DND-41 (cell line): ENCODE results near the gene DACH1.

Experiments
- ATAC-seq: fragments of 200-7000 bp; cut with Tn5 transposase; 3 replicates; pipeline ENCODE4 v1.9.1; 2021; ENCODE audit warnings: low read depth; ENCODE audit not compliant: insufficient read depth
- DNase-seq: peaks from one replicate; pipeline ENCODE4 v3.0.0-alpha.2; 2020
- H2AFZ ChIP-seq: 2 replicates; pipeline ENCODE4 v1.6.0; 2012; ENCODE audit warnings: low read depth, low read length
- H3K27ac ChIP-seq: 2 replicates; pipeline ENCODE4 v1.5.1; 2012; ENCODE audit warnings: low read length, inconsistent platforms
- H3K27me3 ChIP-seq: fragments of 200-600 bp; sonication (generic); 2 replicates; pipeline ENCODE4 v1.6.0; 2012; ENCODE audit warnings: low read length, mild to moderate bottlenecking, inconsistent platforms; ENCODE audit not compliant: insufficient read depth, poor library complexity
- H3K36me3 ChIP-seq: 2 replicates; pipeline ENCODE4 v1.5.1; 2012; ENCODE audit warnings: low read length, inconsistent platforms; ENCODE audit not compliant: insufficient read depth
- H3K4me1 ChIP-seq: 2 replicates; pipeline ENCODE4 v1.5.1; 2012; ENCODE audit warnings: mild to moderate bottlenecking, low read length; ENCODE audit not compliant: insufficient read depth
- H3K4me2 ChIP-seq: 2 replicates; pipeline ENCODE4 v1.6.0; 2012; ENCODE audit warnings: mild to moderate bottlenecking, moderate library complexity, low read length, inconsistent platforms; ENCODE audit not compliant: insufficient read depth
- H3K4me3 ChIP-seq, 2 experiments: fragments of 200-600 bp in 1 of 2; shearing (Covaris generic) in 1 of 2; 2 replicates each; pipeline ENCODE4 v1.5.1; 2012 to 2016; ENCODE audit warnings: inconsistent platforms in 2 of 2, low read length in 2 of 2, mild to moderate bottlenecking in 2 of 2, low read depth in 1 of 2, moderate library complexity in 1 of 2
- H3K79me2 ChIP-seq: 2 replicates; pipeline ENCODE4 v1.6.0; 2012; ENCODE audit warnings: low read length, inconsistent platforms; ENCODE audit not compliant: insufficient read depth
- H3K9ac ChIP-seq: 2 replicates; pipeline ENCODE4 v1.6.0; 2012; ENCODE audit warnings: low read depth, mild to moderate bottlenecking, inconsistent platforms, low read length, moderate library complexity
- H3K9me3 ChIP-seq: 2 replicates; pipeline ENCODE4 v1.5.1; 2012; ENCODE audit warnings: low read length, moderate library complexity, mild to moderate bottlenecking, inconsistent platforms; ENCODE audit not compliant: insufficient read depth, severe bottlenecking
- H4K20me1 ChIP-seq: 2 replicates; pipeline ENCODE4 v1.6.0; 2012; ENCODE audit warnings: low read length; ENCODE audit not compliant: insufficient read depth
- EZH2 ChIP-seq: IDR thresholded peaks from 3 replicates; pipeline ENCODE4 v1.6.1; 2012; ENCODE audit warnings: borderline replicate concordance, low read depth, mild to moderate bottlenecking, moderate library complexity, low read length, inconsistent platforms; ENCODE audit not compliant: severe bottlenecking
- TF ChIP-seq, protein P1 (sequence below): IDR thresholded peaks from 2 replicates; pipeline ENCODE4 v1.5.1; 2012; ENCODE audit warnings: borderline replicate concordance, low read length, moderate library complexity, mild to moderate bottlenecking; ENCODE audit not compliant: poor library complexity, severe bottlenecking; ENCODE audit errors: extremely low read depth

DACH1 gene

DNA sequence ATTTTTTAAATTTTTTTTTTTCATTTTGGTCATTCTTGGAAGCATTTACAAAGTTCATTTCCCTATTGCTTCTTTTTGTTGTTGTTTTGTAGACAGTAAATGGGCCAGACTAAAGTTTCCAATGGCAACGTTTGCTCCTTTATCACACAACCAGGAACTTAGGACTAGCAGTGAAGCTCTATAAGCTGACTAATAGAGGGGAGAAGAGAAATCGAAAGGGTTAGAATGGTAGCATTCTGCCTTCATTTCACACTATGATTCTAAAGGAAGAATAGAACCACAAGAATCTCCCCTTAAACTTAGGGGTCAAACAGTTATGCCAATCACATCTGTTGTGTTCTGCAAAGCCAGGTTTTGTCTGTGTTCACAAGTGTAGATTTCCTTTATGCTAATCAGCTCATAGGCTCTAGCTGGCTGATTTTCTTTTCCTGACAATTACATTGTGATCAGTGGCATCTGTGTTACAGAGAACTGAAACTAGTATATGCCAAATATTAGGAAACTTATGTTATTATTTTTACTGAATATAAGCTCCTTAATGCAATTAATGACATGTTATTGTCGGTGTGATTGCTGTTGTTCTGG, 467.3 kb downstream of the DACH1 start:
- no peak for DNase-seq

DNA sequence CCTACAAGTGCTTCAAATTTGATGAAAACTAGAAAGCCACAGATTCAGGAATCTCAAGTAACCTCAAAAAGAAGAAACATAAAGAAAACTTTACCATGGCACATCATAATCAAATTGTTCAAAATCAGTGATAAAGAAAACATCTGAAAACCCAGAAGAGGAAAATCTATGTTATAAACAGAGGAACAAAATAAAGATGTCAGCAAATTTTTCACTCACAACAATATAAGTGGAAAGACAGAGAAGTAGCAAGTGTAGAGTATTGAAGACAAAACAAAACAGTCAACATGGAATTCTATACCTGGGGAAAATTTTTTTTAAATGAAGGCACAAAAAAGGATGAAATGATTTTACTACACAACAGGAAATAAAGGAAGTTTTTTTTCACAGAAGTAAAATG, 470.9 kb downstream of the DACH1 start:
- DNase-seq (no peak), ATAC-seq (no peak)
- H4K20me1 ChIP-seq = no peaks in the 10 kb centered on the region
- no peak overlapping the region for H2AFZ ChIP-seq
- no peaks in the 10 kb centered on the region for H3K36me3 ChIP-seq
- H3K27ac ChIP-seq = no peak overlapping the region
- no peak overlapping the region for H3K4me3 ChIP-seq
- H3K27me3 ChIP-seq = no peaks in the 10 kb centered on the region
- H3K9ac ChIP-seq = no peak overlapping the region
- no peaks in the 10 kb centered on the region for H3K79me2 ChIP-seq
- no peak overlapping the region for H3K4me2 ChIP-seq
- no peaks in the 10 kb centered on the region for H3K4me1 ChIP-seq
- no peak for TF ChIP-seq EZH2
- TF ChIP-seq, protein P1, sequence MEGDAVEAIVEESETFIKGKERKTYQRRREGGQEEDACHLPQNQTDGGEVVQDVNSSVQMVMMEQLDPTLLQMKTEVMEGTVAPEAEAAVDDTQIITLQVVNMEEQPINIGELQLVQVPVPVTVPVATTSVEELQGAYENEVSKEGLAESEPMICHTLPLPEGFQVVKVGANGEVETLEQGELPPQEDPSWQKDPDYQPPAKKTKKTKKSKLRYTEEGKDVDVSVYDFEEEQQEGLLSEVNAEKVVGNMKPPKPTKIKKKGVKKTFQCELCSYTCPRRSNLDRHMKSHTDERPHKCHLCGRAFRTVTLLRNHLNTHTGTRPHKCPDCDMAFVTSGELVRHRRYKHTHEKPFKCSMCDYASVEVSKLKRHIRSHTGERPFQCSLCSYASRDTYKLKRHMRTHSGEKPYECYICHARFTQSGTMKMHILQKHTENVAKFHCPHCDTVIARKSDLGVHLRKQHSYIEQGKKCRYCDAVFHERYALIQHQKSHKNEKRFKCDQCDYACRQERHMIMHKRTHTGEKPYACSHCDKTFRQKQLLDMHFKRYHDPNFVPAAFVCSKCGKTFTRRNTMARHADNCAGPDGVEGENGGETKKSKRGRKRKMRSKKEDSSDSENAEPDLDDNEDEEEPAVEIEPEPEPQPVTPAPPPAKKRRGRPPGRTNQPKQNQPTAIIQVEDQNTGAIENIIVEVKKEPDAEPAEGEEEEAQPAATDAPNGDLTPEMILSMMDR = no peak
- no peaks in the 10 kb centered on the region for H3K9me3 ChIP-seq

More for the DNA sequence above, 467.3 kb downstream of the DACH1 start:
- Histone ChIP-seq H3K4me2 (no peak overlapping the region), H3K79me2 (no peaks in the 10 kb centered on the region), H3K27ac (no peak overlapping the region), H3K36me3 (no peaks in the 10 kb centered on the region), H3K9ac (no peak overlapping the region), H3K4me3 (no peak overlapping the region), H3K9me3 (no peaks in the 10 kb centered on the region), H4K20me1 (no peaks in the 10 kb centered on the region), H3K27me3 (no peaks in the 10 kb centered on the region), H2AFZ (no peak overlapping the region), H3K4me1 (no peaks in the 10 kb centered on the region)
- no peak for ATAC-seq
- TF ChIP-seq, protein P1 = no peak
- TF ChIP-seq EZH2 = no peak

GRCh38 chr13:71395053-71395452, 472.0 kb downstream of the DACH1 start:
- H3K9ac ChIP-seq = no peak overlapping the region
- H3K4me2 ChIP-seq = no peak overlapping the region
- no peak overlapping the region for H3K27ac ChIP-seq
- DNase-seq (no peak), ATAC-seq (no peak)
- no peak for TF ChIP-seq EZH2
- TF ChIP-seq, protein P1 = no peak
- H4K20me1 ChIP-seq = no peaks in the 10 kb centered on the region
- H2AFZ ChIP-seq = no peak overlapping the region
- no peaks in the 10 kb centered on the region for H3K79me2 ChIP-seq
- H3K27me3 ChIP-seq = no peaks in the 10 kb centered on the region
- H3K4me3 ChIP-seq = no peak overlapping the region
- no peaks in the 10 kb centered on the region for H3K36me3 ChIP-seq
- no peaks in the 10 kb centered on the region for H3K9me3 ChIP-seq
- H3K4me1 ChIP-seq = no peaks in the 10 kb centered on the region
